Breast epithelium (tissue), 4 donors: ENCODE measurements around the gene S100A14. TPM values are rescaled to one million over a fixed set of nuclear protein-coding genes. Genes with fewer than 3 reads are reported as not detected.
"Not testable (repeated sequence)": the region's sequence is repeated elsewhere in the genome, so short reads cannot be mapped to it uniquely, and the experiment has no call there.

ENCODE experiments used
- DNase-seq, 2 donors: peaks; one replicate each; pipeline ENCODE4 v3.0.0-alpha.2; 2019; ENCODE audit warnings: low spot score in 2 of 2
- H3K27ac ChIP-seq, 2 donors: fragments of 200-600 bp; sonication (generic) in 1 of 2; one replicate each; pipeline ENCODE4 v1.5.1; 2016 to 2019; ENCODE audit warnings: mild to moderate bottlenecking in 1 of 2
- H3K27me3 ChIP-seq, 2 donors: fragments of 200-600 bp; sonication (generic) in 1 of 2; one replicate each; pipeline versions ENCODE4 v1.5.1 to v1.6.0; 2017 to 2019; ENCODE audit warnings: control low read depth in 1 of 2, mild to moderate bottlenecking in 1 of 2
- H3K36me3 ChIP-seq: fragments of 200-600 bp; one replicate; pipeline ENCODE4 v1.5.1; 2019
- H3K4me1 ChIP-seq, 2 donors: fragments of 200-600 bp; sonication (generic); one replicate each; pipeline ENCODE4 v1.5.1; 2016 to 2019; ENCODE audit warnings: control low read depth in 1 of 2
- H3K4me3 ChIP-seq, 3 donors: fragments of 200-600 bp; sonication (generic); 1 replicate in 2 of 3; 2 replicates in 1 of 3; pipeline ENCODE4 v1.5.1; 2016 to 2019; ENCODE audit warnings: mild to moderate bottlenecking in 3 of 3, moderate library complexity in 2 of 3
- H3K9me3 ChIP-seq, 2 donors: fragments of 200-600 bp; sonication (generic) in 1 of 2; one replicate each; pipeline ENCODE4 v1.5.1; 2016 to 2019; ENCODE audit warnings: control low read depth in 1 of 2
- CTCF ChIP-seq, 3 donors: fragments of 450-650 bp; IDR thresholded peaks; one replicate each; pipeline ENCODE4 v1.5.1; 2016 to 2017; ENCODE audit warnings: antibody characterized with exemption in 3 of 3, mild to moderate bottlenecking in 3 of 3, moderate library complexity in 3 of 3
- POLR2A ChIP-seq: fragments of 450-650 bp; IDR thresholded peaks from one replicate; pipeline ENCODE4 v1.6.1; 2016; ENCODE audit warnings: antibody characterized with exemption, mild to moderate bottlenecking, moderate library complexity
- POLR2AphosphoS5 ChIP-seq, 3 donors: sonication (generic); formaldehyde crosslinking; IDR thresholded peaks; one replicate each; pipeline ENCODE4 v1.6.1; 2017; ENCODE audit warnings: antibody characterized with exemption in 3 of 3
- intact Hi-C: fragments of 100-400 bp; cut with DNase I; formaldehyde crosslinking; loops from one replicate; pipeline ENCODE4 v1.15.1; 2023; ENCODE audit warnings: low total_unique reads
- total RNA-seq, 3 donors: library from RNA; depleted of rRNA; stranded (reverse); fragments of >200 nt; gene quantifications; one replicate each; pipeline ENCODE4 v1.1.0, GENCODE V29; 2016

The S100A14 gene
- total RNA-seq, 3 donors from 2014 or later: 70.1 to 99.2 TPM; not detected in 1

- Histone ChIP-seq H3K4me1 (no peaks in the 10 kb centered on the region), H3K36me3 (no peaks in the 10 kb centered on the region), H3K27me3 (no peaks in the 10 kb centered on the region), H3K9me3 (no peaks in the 10 kb centered on the region), H3K27ac (peak overlapping the region in 1 of 2 donors; percentile 64), H3K4me3 (no peak overlapping the region)
- TF ChIP-seq POLR2A (no peak), CTCF (IDR thresholded peaks at IDR 0.05) (no peak), POLR2AphosphoS5 (IDR thresholded peaks at IDR 0.05) (no peak)
- DNase-seq: no peak
- intact Hi-C loops: no loop called here
Observed at GRCh38 chr1:153643816-153644215, 27.7 kb upstream of the S100A14 start.

DNA sequence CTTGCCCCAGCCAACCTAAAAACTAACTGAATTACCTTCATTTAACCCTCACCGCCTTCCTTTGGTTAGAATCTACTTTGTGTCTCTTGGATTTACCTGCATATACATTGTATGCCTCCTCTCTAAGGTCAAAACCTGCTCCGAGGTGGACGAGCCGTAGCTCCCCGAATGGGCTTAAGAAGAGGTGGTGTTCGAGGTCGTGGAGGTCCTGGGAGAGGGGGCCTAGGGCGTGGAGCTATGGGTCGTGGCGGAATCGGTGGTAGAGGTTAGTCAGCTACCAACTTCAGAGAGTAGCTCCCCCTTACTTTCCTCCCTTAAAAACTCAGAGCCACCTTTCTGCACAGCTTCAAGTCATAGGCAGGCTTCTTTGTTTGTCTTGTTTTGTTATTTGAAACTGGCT is 27.0 kb upstream of the S100A14 start:
- intact Hi-C loops: no loop called here
- Histone ChIP-seq H3K4me3 (no peak overlapping the region), H3K27ac (peak overlapping the region; percentile 2 to 6), H3K4me1 (no peaks in the 10 kb centered on the region), H3K27me3 (no peaks in the 10 kb centered on the region), H3K9me3 (no peaks in the 10 kb centered on the region), H3K36me3 (no peaks in the 10 kb centered on the region)
- TF ChIP-seq CTCF (IDR thresholded peaks at IDR 0.05) (no peak), POLR2A (no peak), POLR2AphosphoS5 (IDR thresholded peaks at IDR 0.05) (no peak)
- no peak for DNase-seq

GRCh38 chr1:153642161-153642560 is 26.0 kb upstream of the S100A14 start:
- Histone ChIP-seq H3K27ac (peak overlapping the region in 1 of 2 donors; percentile 28), H3K4me3 (no peak overlapping the region), H3K36me3 (no peaks in the 10 kb centered on the region), H3K27me3 (no peaks in the 10 kb centered on the region), H3K4me1 (no peaks in the 10 kb centered on the region), H3K9me3 (no peaks in the 10 kb centered on the region)
- DNase-seq: no peak
- no peak for TF ChIP-seq CTCF (IDR thresholded peaks at IDR 0.05)
- TF ChIP-seq POLR2AphosphoS5 (IDR thresholded peaks at IDR 0.05): no peak
- TF ChIP-seq POLR2A: no peak
- intact Hi-C loops: loop anchor here (1.0 kb wide), 1 partner anchor 23 kb away; no protein-coding TSS in a partner anchor

- Histone ChIP-seq H3K27me3 (no peaks in the 10 kb centered on the region), H3K4me3 (no peak overlapping the region), H3K27ac (peak overlapping the region in 1 of 2 donors; percentile 0), H3K36me3 (no peaks in the 10 kb centered on the region), H3K9me3 (no peaks in the 10 kb centered on the region), H3K4me1 (no peaks in the 10 kb centered on the region)
- no peak for DNase-seq
- intact Hi-C loops: no loop called here
- TF ChIP-seq POLR2AphosphoS5 (IDR thresholded peaks at IDR 0.05): no peak
- TF ChIP-seq POLR2A: no peak
- TF ChIP-seq CTCF (IDR thresholded peaks at IDR 0.05): no peak
Observed at GRCh38 chr1:153640861-153641260, 24.7 kb upstream of the S100A14 start.

DNA sequence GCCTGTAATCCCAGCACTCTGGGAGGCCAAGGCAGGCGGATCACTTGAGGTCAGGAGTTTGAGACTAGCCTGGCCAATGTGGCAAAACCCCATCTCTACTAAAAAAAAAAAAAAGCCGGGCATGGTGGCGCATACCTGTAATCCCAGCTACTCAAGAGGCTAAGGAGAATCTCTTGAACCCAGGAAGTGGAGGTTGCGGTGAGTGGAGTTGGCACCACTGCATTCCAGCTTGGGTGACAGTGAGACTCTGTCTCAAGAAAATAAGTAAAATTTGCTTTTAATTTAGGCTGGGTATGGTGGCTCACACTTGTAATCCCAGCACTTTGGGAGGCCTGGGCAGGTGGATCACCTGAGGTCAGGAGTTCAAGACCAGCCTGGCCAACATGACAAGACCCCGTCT is 24.1 kb upstream of the S100A14 start:
- H3K27ac ChIP-seq: peak overlapping the region in 1 of 2 donors; percentile 0
- H3K9me3 ChIP-seq, H3K27me3 ChIP-seq, intact Hi-C loops, H3K4me3 ChIP-seq, H3K36me3 ChIP-seq, DNase-seq, H3K4me1 ChIP-seq: not testable (repeated sequence)

DNA sequence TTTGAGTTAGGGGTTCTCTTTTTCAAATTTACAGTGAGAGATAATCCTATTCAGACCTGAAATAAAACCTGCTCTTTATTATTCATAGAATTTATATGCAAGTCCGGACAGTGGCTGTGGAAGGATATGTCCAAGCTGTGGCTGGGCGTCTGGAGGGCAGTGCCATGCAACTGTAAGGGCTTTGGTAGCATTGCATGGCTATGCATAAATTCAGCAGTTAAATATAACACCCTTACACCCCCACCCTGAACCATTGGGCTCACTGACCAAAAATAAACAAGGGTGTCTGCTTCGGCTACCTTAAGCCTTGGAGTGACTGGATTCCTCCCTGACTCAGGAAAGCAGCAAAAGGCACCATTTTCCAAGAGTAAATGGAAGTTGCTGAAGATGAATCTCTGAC is 23.2 kb upstream of the S100A14 start:
- H3K36me3 ChIP-seq: no peaks in the 10 kb centered on the region
- no peaks in the 10 kb centered on the region for H3K4me1 ChIP-seq
- intact Hi-C loops: no loop called here

More for the DNA sequence above, 23.2 kb upstream of the S100A14 start:
- Histone ChIP-seq H3K27ac (no peak overlapping the region), H3K4me3 (no peak overlapping the region), H3K9me3 (no peaks in the 10 kb centered on the region), H3K27me3 (no peaks in the 10 kb centered on the region)
- TF ChIP-seq POLR2A: no peak
- TF ChIP-seq CTCF (IDR thresholded peaks at IDR 0.05): no peak
- TF ChIP-seq POLR2AphosphoS5 (IDR thresholded peaks at IDR 0.05): no peak
- no peak for DNase-seq
